Pons (tissue), 1 donor: ENCODE data around the gene CCDC150.
"Not testable (repeated sequence)": the region's sequence is repeated elsewhere in the genome, so short reads cannot be mapped to it uniquely, and the experiment has no call there.

Source experiments
- DNase-seq: peaks from one replicate; pipeline ENCODE4 v3.0.0-alpha.2; 2016; ENCODE audit warnings: low spot score

The CCDC150 gene

GRCh38 chr2:196635156-196635555, 4.4 kb upstream of the CCDC150 start:
- no peak for DNase-seq

GRCh38 chr2:196638765-196639164, 750 bp upstream of the CCDC150 start:
- DNase-seq: no peak

GRCh38 chr2:196640031-196640548, 575 bp downstream of the CCDC150 start:
- no peak for DNase-seq

GRCh38 chr2:196649202-196649601, 9.7 kb downstream of the CCDC150 start:
- no peak for DNase-seq

- no peak for DNase-seq
These were observed 12.0 kb downstream of the CCDC150 start for GRCh38 chr2:196651387-196652094.

- DNase-seq: no peak
These were observed 13.4 kb downstream of the CCDC150 start for GRCh38 chr2:196652869-196653268.

GRCh38 chr2:196653843-196654242, 14.3 kb downstream of the CCDC150 start:
- DNase-seq: no peak

GRCh38 chr2:196655761-196656160, 16.2 kb downstream of the CCDC150 start:
- DNase-seq: no peak

GRCh38 chr2:196657333-196657732, 17.8 kb downstream of the CCDC150 start:
- DNase-seq: no peak

- DNase-seq: no peak
These were observed 20.3 kb downstream of the CCDC150 start for GRCh38 chr2:196659844-196660243.

- no peak for DNase-seq
These were observed 20.7 kb downstream of the CCDC150 start for GRCh38 chr2:196660244-196660643.

GRCh38 chr2:196670342-196670741, 30.8 kb downstream of the CCDC150 start:
- no peak for DNase-seq

- DNase-seq: no peak
These were observed 36.4 kb downstream of the CCDC150 start for GRCh38 chr2:196675963-196676362.

GRCh38 chr2:196677404-196677803, 37.9 kb downstream of the CCDC150 start:
- peak; percentile 15 for DNase-seq

- DNase-seq: no peak
These were observed 39.9 kb downstream of the CCDC150 start for GRCh38 chr2:196679368-196679767.

- no peak for DNase-seq
These were observed 42.0 kb downstream of the CCDC150 start for GRCh38 chr2:196681510-196681909.

- DNase-seq: no peak
These were observed 46.3 kb downstream of the CCDC150 start for GRCh38 chr2:196685792-196686191.

GRCh38 chr2:196686737-196687136, 47.2 kb downstream of the CCDC150 start:
- DNase-seq: not testable (repeated sequence)

- no peak for DNase-seq
These were observed 57.0 kb downstream of the CCDC150 start for GRCh38 chr2:196696423-196697079.

- no peak for DNase-seq
These were observed 58.3 kb downstream of the CCDC150 start for GRCh38 chr2:196697825-196698224.

GRCh38 chr2:196702641-196703040, 63.1 kb downstream of the CCDC150 start:
- DNase-seq: no peak

GRCh38 chr2:196703695-196704094, 64.2 kb downstream of the CCDC150 start:
- DNase-seq: no peak

- not testable (repeated sequence) for DNase-seq
These were observed 70.5 kb downstream of the CCDC150 start for GRCh38 chr2:196710056-196710455.
